ENCODE measurements around the gene NR2F1-AS1. TPM values are rescaled to one million over a fixed set of nuclear protein-coding genes. Genes with fewer than 3 reads are reported as not detected.

Gene NR2F1-AS1
- total and polyA plus RNA-seq, 9 of the 15 experiments (the other 6 are each of a cell fraction or from before 2014, with no cell fraction given), result not detected

- in situ Hi-C loops (cut with MboI) (no loop called here), intact Hi-C loops (cut with micrococcal nuclease) (loop anchor here (10.0 kb wide), 1 partner anchor 302 kb away; no protein-coding TSS in a partner anchor)
- no peaks in the 10 kb centered on the region for H3K9me3 ChIP-seq (replicated peaks; ENCODE audit: control insufficient read depth, insufficient read depth, low read depth, low read length)
- H3K36me3 ChIP-seq (ENCODE audit: control insufficient read depth, insufficient read depth, low read length), result no peaks in the 10 kb centered on the region
- H3K4me3 ChIP-seq, result no peak overlapping the region
- H3K9ac ChIP-seq (ENCODE audit: insufficient read depth in 1 of 2, low read depth in 2 of 2, low read length in 2 of 2), result no peak overlapping the region
- BruUV-seq (replicated peaks), result no TSS peak
- no peak for DNase-seq (ENCODE audit: extremely low read depth in 1 of 4, low spot score in 3 of 4)
- no peaks in the 10 kb centered on the region for H3K79me2 ChIP-seq (ENCODE audit: control insufficient read depth, insufficient read depth, low read length)
- FAIRE-seq, result no peak
- no peak overlapping the region for H3K4me2 ChIP-seq (ENCODE audit: insufficient read depth, low read length)
- no peaks in the 10 kb centered on the region for H3K9me1 ChIP-seq (ENCODE audit: control insufficient read depth, insufficient read depth, low read length)
- H3K27me3 ChIP-seq (ENCODE audit: control insufficient read depth in 2 of 2, insufficient read depth in 2 of 2, low read length in 2 of 2), result peaks cover 3 to 6% of the 10 kb centered on the region in 2 experiments; a peak in 3 of 5 replicates
- ChIA-PET POLR2A (no interaction called here), CTCF (ENCODE audit: low intra/inter-chr PET ratio) (no interaction called here)
- H3K4me1 ChIP-seq (replicated peaks in 1 of 2; ENCODE audit: control insufficient read depth in 2 of 2, insufficient read depth in 2 of 2, low read length in 2 of 2), result no peaks in the 10 kb centered on the region
- H3K27ac ChIP-seq (ENCODE audit: extremely low read depth, low read depth, low read length), result no peak overlapping the region
- no peaks in the 10 kb centered on the region for H4K20me1 ChIP-seq (replicated peaks; ENCODE audit: control insufficient read depth, insufficient read depth, low read length)
- no peak overlapping the region for H2AFZ ChIP-seq (ENCODE audit: low read depth, low read length)
- TF ChIP-seq E4F1 (CRISPR knock-in tag; IDR thresholded peaks at IDR 0.05; ENCODE audit: borderline replicate concordance) (no peak), NCOA6 (IDR thresholded peaks at IDR 0.05) (no peak), LEF1 (IDR thresholded peaks at IDR 0.05) (no peak)
- ATAC-seq, result no peak
Measured at GRCh38 chr5:93612855-93613243, 31.8 kb upstream of the NR2F1-AS1 start.

All from K562 (cell line).